HG03280 (cell line): ENCODE data around the gene TFEB.

Experiments used
- ATAC-seq: cut with Tn5 transposase; IDR thresholded peaks from one replicate; pipeline ENCODE4 v1.9.1; 2021; ENCODE audit warnings: mild to moderate bottlenecking, moderate library complexity; ENCODE audit not compliant: unreplicated experiment

Gene TFEB

DNA sequence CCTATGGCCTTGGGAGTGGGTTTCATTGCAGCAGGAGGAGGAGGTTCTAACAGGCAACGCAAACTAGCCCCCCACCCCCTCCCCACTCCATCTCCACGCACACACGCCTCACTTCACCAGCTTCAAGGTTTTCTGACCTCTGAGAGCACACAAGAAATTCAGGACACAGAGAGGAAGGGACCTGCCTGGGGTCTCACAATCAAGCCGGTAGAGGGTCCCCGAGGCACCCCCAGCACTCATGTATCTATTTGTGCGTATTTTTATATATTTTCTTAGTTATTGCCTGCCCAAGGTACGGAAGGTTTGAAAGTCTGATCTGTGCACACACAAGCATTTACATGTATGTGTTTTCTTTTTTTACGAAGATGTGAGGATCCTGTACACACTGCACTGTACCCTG is 80.2 kb downstream of the TFEB start:
- no peak for ATAC-seq

DNA sequence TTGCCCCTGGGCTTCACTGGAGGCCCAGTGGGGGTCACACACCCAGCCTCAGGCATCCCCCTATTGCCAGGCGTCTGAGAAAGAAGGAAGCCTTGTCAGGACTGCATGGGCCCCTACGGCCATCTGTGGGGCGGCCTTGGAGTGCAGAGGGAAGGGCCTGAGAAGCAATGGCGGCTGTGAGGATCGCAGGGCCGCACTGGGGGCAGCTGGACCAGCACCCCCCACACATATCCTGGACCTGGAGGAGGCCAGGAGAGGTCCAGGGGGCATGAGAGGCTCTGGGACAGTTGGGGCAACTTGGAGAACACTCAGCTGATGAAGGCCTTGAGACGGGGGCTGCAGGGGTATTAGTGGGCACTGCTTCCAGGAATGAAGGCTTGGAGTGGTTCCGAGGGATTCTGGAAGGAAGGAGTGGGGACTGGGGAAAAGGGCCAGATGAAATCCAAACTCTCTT is 80.7 kb downstream of the TFEB start:
- no peak for ATAC-seq

- no peak for ATAC-seq
These were observed 81.2 kb downstream of the TFEB start for GRCh38 chr6:41654151-41654697.

GRCh38 chr6:41653691-41654090 is 81.7 kb downstream of the TFEB start:
- ATAC-seq, result no peak

DNA sequence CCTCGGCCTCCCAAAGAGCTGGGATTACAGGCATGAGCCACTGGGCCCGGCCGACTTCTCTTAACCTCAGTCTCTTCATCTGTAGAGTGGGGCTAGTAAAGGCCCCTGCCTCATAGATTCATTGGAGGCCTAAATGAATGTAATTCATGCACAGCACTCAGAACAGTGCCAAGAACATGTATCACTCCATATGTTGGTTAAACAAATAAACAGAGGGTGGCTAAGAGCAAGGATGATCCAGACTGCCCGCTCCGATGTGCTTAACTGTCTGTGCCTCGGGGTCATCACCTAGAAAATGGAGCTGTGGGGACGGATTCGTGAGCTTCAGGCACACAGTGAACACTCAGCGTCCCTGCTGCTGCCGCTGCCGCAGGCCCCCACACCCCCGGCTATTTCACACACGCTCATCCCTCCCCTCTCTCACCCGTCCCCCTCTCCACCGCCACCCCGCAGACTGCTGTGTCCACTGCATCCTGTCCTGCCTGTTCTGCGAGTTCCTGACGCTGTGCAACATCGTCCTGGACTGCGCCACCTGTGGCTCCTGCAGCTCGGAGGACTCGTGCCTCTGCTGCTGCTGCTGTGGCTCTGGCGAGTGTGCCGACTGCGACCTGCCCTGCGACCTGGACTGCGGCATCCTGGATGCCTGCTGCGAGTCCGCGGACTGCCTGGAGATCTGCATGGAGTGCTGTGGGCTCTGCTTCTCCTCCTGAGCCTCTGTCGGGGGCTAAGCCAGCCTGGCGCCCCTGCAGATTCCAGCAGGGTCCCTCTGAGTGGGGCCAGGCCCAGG is 82.3 kb downstream of the TFEB start:
- ATAC-seq, result no peak

- no peak for ATAC-seq
These were observed 83.3 kb downstream of the TFEB start for GRCh38 chr6:41651962-41652657.

DNA sequence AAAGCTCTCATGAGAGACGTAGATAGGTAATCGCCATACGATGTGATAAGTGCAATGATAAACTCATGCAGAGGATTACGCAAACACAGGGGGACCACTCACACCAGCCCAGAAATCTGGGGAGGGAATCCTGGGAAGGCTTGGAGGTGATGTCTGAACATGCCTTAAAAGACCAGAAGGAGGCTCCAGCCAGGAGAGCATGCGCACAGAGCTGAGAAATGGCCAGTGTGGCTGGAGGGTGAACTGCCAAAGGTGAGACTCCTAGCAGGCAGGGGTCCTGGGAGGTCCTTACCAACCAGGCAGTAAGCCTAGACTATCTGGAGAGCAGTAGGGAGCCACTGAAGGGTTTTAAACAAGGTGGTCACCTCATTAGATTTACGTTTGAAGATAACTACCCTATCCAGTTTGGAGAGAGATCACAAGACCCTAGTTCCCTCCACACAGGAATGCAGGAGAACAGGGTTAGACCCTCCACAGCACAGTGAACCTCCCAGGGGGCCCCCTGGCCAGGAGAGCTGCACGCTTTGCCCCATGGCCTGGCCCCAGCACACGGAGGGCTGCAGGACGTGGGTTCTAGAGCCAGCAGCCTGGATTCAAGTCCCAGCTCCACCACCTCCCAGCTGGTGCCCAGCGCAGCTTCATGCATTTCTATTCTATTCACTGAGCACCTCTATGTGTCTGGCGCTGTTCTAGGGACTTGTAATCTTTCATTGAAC is 84.0 kb downstream of the TFEB start:
- ATAC-seq, result no peak

DNA sequence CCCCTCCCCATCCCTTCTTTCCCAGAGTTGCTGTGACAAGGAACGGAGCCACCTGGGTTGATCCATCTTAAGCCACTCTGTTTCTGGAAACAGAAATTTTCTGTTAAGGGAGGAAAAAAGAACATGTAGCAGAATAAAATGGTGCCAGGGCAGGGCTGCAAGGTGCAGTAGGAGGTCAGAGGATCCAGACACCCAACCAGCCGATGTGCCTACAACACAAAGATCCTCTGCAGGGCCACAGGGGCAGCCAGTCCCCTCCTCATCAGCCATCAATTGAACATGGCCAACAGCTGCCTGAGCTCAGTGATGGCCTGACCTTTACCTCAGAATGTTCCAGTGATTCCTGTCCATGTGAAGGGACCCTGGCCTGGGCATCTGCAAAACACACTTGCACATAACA is 85.3 kb downstream of the TFEB start:
- no peak for ATAC-seq

DNA sequence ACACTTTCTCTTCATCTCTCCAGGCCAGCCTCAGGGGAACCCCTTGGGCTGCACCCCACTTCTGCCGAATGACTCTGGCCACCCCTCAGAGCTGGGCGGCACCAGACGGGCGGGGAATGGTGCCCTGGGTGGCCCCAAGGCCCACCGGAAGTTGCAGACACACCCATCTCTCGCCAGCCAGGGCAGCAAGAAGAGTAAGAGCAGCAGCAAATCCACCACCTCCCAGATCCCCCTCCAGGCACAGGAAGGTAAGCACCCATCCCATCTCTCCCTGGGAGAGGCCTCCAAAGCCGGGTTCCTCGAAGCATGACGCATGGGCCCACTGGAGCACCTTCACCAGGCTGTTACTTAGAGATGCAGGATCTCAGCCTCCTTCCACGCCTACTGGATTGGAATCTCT is 85.8 kb downstream of the TFEB start:
- ATAC-seq, result no peak

GRCh38 chr6:41648921-41649320 is 86.5 kb downstream of the TFEB start:
- ATAC-seq, result no peak

GRCh38 chr6:41648070-41648585 is 87.3 kb downstream of the TFEB start:
- no peak for ATAC-seq

DNA sequence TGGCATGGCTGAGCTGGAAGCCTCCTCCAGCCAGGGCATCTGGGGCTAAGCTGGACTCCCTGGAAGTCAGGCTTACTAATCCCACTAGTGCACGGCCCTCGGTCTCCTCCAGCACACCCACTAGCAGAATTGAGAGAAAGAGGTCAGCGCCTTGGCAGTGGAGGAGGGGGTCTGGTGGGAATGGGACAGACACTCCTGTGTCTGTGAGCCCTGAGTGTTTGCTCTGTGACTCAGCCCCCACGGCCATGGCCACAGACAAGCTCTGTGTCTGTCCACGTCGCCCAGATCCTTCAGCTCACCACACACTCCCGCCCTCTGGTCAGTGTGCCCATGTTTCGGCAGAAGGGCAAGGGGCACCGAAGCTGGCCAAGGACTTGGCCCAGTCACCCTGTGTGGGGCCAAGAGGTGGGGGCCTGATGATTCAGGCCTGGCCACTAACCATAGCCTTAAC is 88.3 kb downstream of the TFEB start:
- no peak for ATAC-seq

DNA sequence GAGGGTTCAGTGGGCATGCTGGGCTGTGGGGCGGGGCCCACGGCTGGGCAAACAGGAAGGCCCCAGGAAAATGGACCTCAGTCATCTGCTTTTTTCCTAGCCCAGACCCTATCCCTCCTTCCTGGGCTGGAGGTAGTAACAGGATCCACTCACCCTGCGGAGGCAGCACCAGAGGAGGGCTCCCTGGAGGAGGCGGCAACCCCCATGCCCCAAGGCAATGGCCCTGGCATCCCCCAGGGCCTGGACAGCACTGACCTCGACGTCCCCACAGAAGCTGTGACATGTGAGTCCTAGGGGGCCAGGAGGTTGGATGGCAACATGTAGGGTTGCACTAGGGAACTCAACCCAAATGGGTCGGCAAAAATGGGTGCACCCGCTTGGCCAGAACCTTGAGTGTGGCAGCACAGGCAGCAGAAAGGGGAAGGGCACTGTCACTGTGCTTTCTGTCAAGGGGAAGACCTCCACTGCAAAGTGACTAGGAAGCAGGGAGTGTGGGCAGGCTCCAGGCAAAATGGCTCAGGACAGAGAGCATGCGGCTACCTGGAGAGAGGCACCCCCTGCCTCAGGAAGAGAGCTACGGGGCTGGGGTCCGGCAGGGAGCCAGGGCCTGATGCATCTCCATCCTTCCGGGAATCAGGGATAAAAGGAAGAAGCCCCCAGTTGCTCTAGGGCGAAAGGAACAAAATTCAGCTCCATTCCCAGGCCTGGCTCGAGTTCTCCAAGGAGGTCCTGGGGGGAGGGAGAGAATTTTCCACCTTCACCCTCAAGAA is 89.2 kb downstream of the TFEB start:
- ATAC-seq, result no peak

DNA sequence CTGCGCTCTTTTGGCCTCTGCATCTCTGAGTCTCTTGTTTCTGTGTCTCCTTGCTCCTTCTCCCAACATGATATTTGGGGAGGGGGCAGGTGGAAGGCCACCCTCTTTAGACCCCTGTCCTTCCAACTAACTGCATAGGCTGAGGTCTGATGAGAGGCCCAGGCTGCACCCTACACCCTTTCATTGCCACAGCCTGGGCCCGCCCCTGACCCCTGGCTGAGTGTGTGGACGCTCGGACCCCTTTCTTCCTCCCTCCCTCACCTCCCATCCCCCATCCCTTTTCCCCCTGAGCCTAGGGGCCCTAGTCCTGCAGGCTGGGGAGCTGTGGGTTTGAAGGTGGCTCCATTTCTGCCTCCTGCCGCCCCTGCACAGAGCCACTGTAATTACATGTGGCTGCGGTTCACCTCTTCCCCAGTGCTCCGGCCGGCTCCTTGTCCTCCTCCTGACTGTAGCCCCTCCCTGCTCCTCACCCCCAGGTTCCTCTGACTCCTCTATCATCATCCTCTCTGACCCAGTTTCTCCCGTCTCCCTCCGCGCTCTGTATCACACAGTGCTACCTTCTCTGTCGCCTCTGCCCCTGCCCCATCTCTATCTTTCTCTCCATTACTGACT is 90.3 kb downstream of the TFEB start:
- no peak for ATAC-seq

DNA sequence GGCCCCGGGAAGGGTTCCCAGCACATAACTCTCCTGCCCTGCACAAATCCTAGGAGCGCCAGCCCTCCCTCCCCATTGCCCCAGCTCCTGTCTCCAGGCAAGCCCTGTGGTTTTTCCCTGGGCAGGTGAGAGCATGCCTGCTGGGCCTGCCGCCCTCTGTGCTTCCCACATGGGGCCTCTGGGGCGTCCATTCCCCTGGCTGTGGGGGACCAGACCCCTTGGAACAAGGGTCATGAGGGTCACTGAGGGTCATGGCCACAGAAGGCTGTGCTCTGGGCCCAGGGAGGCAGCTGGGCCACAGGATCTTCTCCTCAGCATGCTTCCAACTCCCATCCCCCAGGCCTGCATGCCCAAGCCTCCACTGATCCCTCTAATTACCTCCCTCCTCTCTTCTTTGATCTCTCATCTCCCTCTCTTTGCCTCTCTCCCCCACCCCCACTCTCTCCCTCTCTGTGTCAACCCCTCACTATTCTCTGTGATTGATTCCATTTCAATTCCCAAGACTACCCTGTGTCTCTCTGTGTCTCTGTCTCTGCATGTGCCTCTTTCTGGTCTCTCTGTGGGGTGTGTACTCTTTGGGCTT is 91.0 kb downstream of the TFEB start:
- no peak for ATAC-seq

GRCh38 chr6:41643899-41644269 is 91.5 kb downstream of the TFEB start:
- no peak for ATAC-seq

GRCh38 chr6:41642960-41643898 is 92.2 kb downstream of the TFEB start:
- no peak for ATAC-seq

- no peak for ATAC-seq
These were observed 93.1 kb downstream of the TFEB start for GRCh38 chr6:41642090-41642959.
